Smooth muscle cell (in vitro differentiated cells): ENCODE measurements around the gene RRP1. TPM values are rescaled to one million over a fixed set of nuclear protein-coding genes. Genes with fewer than 3 reads are reported as not detected.

Experiments
- DNase-seq: peaks from one replicate; lab custom pipeline; 2025; ENCODE audit not compliant: unreplicated experiment; lab: John Stamatoyannopoulos, UW
- H2AFZ ChIP-seq: fragments of 200-600 bp; sonication (generic); 2 replicates; pipeline ENCODE4 v1.6.0; 2016; ENCODE audit warnings: antibody characterized with exemption, low read depth, mild to moderate bottlenecking
- H3F3A ChIP-seq: fragments of 200-600 bp; sonication (generic); 2 replicates; pipeline ENCODE4 v1.6.0; 2017; ENCODE audit warnings: antibody characterized with exemption, low read depth
- H3K27ac ChIP-seq: fragments of 200-600 bp; sonication (generic); 2 replicates; pipeline ENCODE4 v1.5.1; 2016; ENCODE audit warnings: low read depth, mild to moderate bottlenecking
- H3K27me3 ChIP-seq: fragments of 200-600 bp; sonication (generic); 2 replicates; pipeline ENCODE4 v1.6.1; 2016; ENCODE audit warnings: low read depth, mild to moderate bottlenecking
- H3K36me3 ChIP-seq: fragments of 200-600 bp; sonication (generic); 2 replicates; pipeline ENCODE4 v1.5.1; 2016; ENCODE audit warnings: low read depth
- H3K4me1 ChIP-seq: fragments of 200-600 bp; sonication (generic); 2 replicates; pipeline ENCODE4 v1.5.1; 2016; ENCODE audit warnings: low read depth
- H3K4me2 ChIP-seq: fragments of 200-600 bp; sonication (generic); 2 replicates; pipeline ENCODE4 v1.6.0; 2016; ENCODE audit warnings: mild to moderate bottlenecking
- H3K4me3 ChIP-seq: fragments of 200-600 bp; sonication (generic); 2 replicates; pipeline ENCODE4 v1.5.1; 2016; ENCODE audit warnings: mild to moderate bottlenecking
- H3K79me2 ChIP-seq: fragments of 200-600 bp; sonication (generic); 2 replicates; pipeline ENCODE4 v1.6.0; 2016; ENCODE audit warnings: low read depth, mild to moderate bottlenecking
- H3K9ac ChIP-seq: fragments of 200-600 bp; sonication (generic); 2 replicates; pipeline ENCODE4 v1.6.0; 2016; ENCODE audit warnings: low read depth
- H3K9me3 ChIP-seq: fragments of 200-600 bp; sonication (generic); replicated peaks from 2 replicates; pipeline ENCODE4 v1.5.1; 2016; ENCODE audit warnings: low read depth
- H4K20me1 ChIP-seq: fragments of 200-600 bp; sonication (generic); 2 replicates; pipeline ENCODE4 v1.6.0; 2016; ENCODE audit warnings: low read depth
- WGBS: methylation state at CpG from one replicate; pipeline ENCODE4 v1.1.7; 2016; ENCODE audit warnings: low lambda C conversion rate; 5-methylcytosine and 5-hydroxymethylcytosine counted together
- polyA plus RNA-seq: library from polyadenylated mRNA; unstranded; fragments of >200 nt; fragmentation: Nextera tagmentation; extraction: Ambion mirVana; gene quantifications from 2 replicates; pipeline ENCODE4 v1.2.1, GENCODE V29; 2016
- total RNA-seq: library from RNA; depleted of rRNA; stranded (reverse); fragments of >200 nt; gene quantifications from 2 replicates; pipeline ENCODE4 v1.2.3, GENCODE V29; 2014
- TF ChIP-seq, protein P1 (sequence below): fragments of 200-600 bp; sonication (generic); IDR thresholded peaks from 2 replicates; pipeline ENCODE4 v1.5.1; 2017; ENCODE audit warnings: borderline replicate concordance, mild to moderate bottlenecking, antibody characterized with exemption; ENCODE audit not compliant: insufficient read depth, poor library complexity, severe bottlenecking

The RRP1 gene
- total and polyA plus RNA-seq, 2 experiments from 2014 or later = 11.3 to 17.5 TPM

DNA sequence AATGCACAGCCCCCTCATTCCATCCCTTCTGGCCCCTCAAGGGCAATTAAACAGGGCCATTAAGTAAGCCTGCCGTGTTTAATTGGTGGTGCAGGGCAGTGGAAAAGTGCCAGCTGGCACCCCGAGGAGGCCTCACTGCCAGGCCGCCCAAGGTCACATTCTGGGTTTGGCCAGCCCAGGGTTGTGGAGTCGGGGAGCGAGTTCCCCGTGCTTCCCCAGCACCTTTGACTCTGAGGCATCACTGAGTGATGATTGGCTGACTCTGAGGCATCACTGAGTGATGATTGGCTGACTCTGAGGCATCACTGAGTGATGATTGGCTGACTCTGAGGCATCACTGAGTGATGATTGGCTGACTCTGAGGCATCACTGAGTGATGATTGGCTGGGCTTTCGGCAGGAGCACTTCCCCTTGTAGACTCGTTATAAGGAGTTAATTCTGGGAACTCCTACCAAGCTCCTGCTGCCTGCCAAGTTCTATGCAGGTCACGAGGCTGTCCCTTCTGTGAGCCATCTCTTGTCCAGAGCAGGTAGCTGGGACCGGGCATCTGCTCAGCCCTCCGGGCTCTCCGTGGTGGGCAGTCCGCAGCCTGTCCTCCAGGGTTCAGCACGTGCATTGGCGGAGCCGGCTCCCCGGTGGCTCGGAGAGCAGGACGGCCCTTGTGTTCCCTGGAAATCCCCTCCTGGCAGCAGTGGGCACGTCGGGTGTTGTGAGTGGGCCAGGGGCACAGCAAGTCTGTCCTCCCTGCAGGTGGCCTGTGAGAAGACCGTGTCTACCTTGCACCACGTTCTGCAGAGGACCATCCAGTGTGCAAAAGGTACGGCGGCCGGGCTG, 34.2 kb upstream of the RRP1 start:
- no peaks in the 10 kb centered on the region for H3K36me3 ChIP-seq
- TF ChIP-seq, protein P1, sequence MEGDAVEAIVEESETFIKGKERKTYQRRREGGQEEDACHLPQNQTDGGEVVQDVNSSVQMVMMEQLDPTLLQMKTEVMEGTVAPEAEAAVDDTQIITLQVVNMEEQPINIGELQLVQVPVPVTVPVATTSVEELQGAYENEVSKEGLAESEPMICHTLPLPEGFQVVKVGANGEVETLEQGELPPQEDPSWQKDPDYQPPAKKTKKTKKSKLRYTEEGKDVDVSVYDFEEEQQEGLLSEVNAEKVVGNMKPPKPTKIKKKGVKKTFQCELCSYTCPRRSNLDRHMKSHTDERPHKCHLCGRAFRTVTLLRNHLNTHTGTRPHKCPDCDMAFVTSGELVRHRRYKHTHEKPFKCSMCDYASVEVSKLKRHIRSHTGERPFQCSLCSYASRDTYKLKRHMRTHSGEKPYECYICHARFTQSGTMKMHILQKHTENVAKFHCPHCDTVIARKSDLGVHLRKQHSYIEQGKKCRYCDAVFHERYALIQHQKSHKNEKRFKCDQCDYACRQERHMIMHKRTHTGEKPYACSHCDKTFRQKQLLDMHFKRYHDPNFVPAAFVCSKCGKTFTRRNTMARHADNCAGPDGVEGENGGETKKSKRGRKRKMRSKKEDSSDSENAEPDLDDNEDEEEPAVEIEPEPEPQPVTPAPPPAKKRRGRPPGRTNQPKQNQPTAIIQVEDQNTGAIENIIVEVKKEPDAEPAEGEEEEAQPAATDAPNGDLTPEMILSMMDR = no peak
- H3F3A ChIP-seq = no peaks in the 10 kb centered on the region
- H2AFZ ChIP-seq = no peak overlapping the region
- H3K27me3 ChIP-seq = no peaks in the 10 kb centered on the region
- no peaks in the 10 kb centered on the region for H3K9me3 ChIP-seq
- no peaks in the 10 kb centered on the region for H3K4me1 ChIP-seq
- no peak overlapping the region for H3K9ac ChIP-seq
- no peaks in the 10 kb centered on the region for H3K79me2 ChIP-seq
- H4K20me1 ChIP-seq = peaks cover 3% of the 10 kb centered on the region
- WGBS = 94% methylated on average over 26 of the region's 26 CpGs
- H3K4me3 ChIP-seq = no peak overlapping the region
- H3K4me2 ChIP-seq = no peak overlapping the region
- DNase-seq = no peak
- H3K27ac ChIP-seq = no peak overlapping the region

DNA sequence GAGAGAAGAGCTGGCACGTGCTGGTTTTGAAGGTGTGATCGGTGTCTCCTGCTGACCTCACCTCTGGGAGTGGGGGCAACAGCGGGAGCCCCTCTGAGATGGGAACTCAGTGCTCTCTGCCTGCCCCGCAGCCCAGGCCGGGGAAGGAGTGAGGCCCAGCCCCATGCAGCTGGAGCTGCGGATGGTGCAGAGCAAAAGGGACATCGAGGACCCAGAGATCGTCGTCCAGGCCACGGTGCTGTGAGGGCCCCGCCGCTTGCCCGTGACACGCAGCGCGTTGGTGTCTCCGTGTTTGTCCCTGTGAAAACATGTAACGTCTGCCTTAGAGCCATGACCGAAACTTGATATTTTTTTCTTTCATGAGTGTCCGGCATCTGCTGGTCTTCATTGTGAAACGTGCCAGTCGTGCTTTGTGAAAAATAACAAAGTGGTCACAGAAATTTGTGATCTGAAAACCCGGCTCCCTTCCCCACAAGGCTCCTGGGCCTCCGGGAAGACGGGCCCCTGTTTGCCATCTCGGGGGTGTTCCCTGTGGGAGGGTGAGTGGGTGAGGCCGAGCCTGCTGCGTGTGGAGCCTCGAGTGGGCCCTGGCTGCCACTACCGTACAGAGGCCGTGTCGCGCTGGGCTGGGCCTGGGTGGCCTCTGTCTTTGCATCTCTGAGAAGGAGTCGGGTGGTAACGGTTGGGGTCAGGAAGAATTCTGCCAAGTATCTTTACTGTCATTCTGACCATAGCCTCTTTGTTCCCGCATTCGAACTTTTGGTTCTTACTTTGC, 33.4 kb upstream of the RRP1 start:
- peaks cover 3% of the 10 kb centered on the region for H4K20me1 ChIP-seq
- TF ChIP-seq, protein P1 = no peak

DNA sequence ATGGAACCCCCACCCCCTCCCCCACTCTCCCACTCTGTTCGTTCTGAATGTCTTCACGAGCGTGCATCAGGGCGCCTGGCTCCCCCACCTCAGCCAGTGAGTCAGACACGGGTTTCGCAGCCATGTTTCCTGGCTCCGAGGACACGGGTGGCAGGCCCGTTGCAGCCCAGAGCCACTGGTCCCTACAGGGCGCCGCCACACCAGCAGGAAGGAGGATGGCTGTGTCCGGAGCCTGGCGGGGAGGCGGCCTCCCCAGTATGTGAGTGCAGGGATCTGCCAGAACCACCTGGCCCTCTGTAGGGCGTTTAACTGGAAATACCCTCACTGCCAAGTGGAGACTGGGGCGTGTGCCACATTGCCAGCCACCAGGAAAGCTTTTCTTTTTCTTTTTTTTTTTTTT, 31.8 kb upstream of the RRP1 start:
- Histone ChIP-seq H3K4me2 (no peak overlapping the region), H3K27ac (peak overlapping the region; percentile 56), H3K4me3 (no peak overlapping the region), H3K36me3 (no peaks in the 10 kb centered on the region), H3F3A (no peaks in the 10 kb centered on the region), H3K79me2 (no peaks in the 10 kb centered on the region), H3K27me3 (no peaks in the 10 kb centered on the region), H3K4me1 (no peaks in the 10 kb centered on the region), H3K9ac (no peak overlapping the region), H2AFZ (no peak overlapping the region), H3K9me3 (no peaks in the 10 kb centered on the region), H4K20me1 (peaks cover 3% of the 10 kb centered on the region)
- TF ChIP-seq, protein P1 = no peak
- WGBS = 87% methylated on average over 16 of the region's 16 CpGs
- no peak for DNase-seq

More for the DNA sequence above, 33.4 kb upstream of the RRP1 start:
- Histone ChIP-seq H3K9ac (no peak overlapping the region), H3K4me2 (no peak overlapping the region), H2AFZ (no peak overlapping the region), H3K79me2 (no peaks in the 10 kb centered on the region), H3K36me3 (no peaks in the 10 kb centered on the region), H3K4me3 (no peak overlapping the region), H3K27me3 (no peaks in the 10 kb centered on the region), H3F3A (no peaks in the 10 kb centered on the region), H3K9me3 (no peaks in the 10 kb centered on the region), H3K27ac (no peak overlapping the region), H3K4me1 (no peaks in the 10 kb centered on the region)
- WGBS = 99% methylated on average over 37 of the region's 37 CpGs
- no peak for DNase-seq
